GM23248 (cell line): ENCODE data around the gene ZNF628. TPM values are rescaled to one million over a fixed set of nuclear protein-coding genes. Genes with fewer than 3 reads are reported as not detected.

Experiments
- DNase-seq: peaks from one replicate; pipeline ENCODE4 v3.0.0-alpha.2; 2015
- H2AFZ ChIP-seq: fragments of 200-600 bp; sonication (generic); 2 replicates; pipeline ENCODE4 v1.6.1; 2016; ENCODE audit warnings: antibody characterized with exemption
- H3F3A ChIP-seq: fragments of 200-600 bp; sonication (generic); 2 replicates; pipeline ENCODE4 v1.6.1; 2016; ENCODE audit warnings: mild to moderate bottlenecking, antibody characterized with exemption, mixed run types; ENCODE audit not compliant: insufficient read depth
- H3K27ac ChIP-seq: fragments of 200-600 bp; sonication (generic); 2 replicates; pipeline ENCODE4 v1.5.1; 2016; ENCODE audit warnings: mild to moderate bottlenecking
- H3K27me3 ChIP-seq: fragments of 200-600 bp; sonication (generic); replicated peaks from 2 replicates; pipeline ENCODE4 v1.6.1; 2016; ENCODE audit warnings: mild to moderate bottlenecking; ENCODE audit not compliant: insufficient read depth
- H3K36me3 ChIP-seq: fragments of 200-600 bp; sonication (generic); 2 replicates; pipeline ENCODE4 v1.6.1; 2016; ENCODE audit warnings: low read depth, mild to moderate bottlenecking
- H3K4me1 ChIP-seq: fragments of 200-600 bp; sonication (generic); 2 replicates; pipeline ENCODE4 v1.6.1; 2016; ENCODE audit warnings: mild to moderate bottlenecking; ENCODE audit not compliant: insufficient read depth
- H3K4me2 ChIP-seq: fragments of 200-600 bp; sonication (generic); one replicate; pipeline ENCODE4 v1.6.1; 2016; ENCODE audit warnings: mild to moderate bottlenecking; ENCODE audit not compliant: unreplicated experiment
- H3K4me3 ChIP-seq: fragments of 200-600 bp; sonication (generic); 2 replicates; pipeline ENCODE4 v1.5.1; 2016; ENCODE audit warnings: mild to moderate bottlenecking
- H3K79me2 ChIP-seq: fragments of 200-600 bp; sonication (generic); 2 replicates; pipeline ENCODE4 v1.6.1; 2016; ENCODE audit warnings: mild to moderate bottlenecking; ENCODE audit not compliant: insufficient read depth
- H3K9ac ChIP-seq: fragments of 200-600 bp; sonication (generic); 2 replicates; pipeline ENCODE4 v1.6.1; 2016; ENCODE audit warnings: mild to moderate bottlenecking
- H3K9me2 ChIP-seq: fragments of 200-600 bp; sonication (generic); 2 replicates; pipeline ENCODE4 v1.6.1; 2016; ENCODE audit warnings: mixed run types, mild to moderate bottlenecking, moderate library complexity; ENCODE audit not compliant: insufficient read depth
- H3K9me3 ChIP-seq: fragments of 200-600 bp; sonication (generic); one replicate; pipeline ENCODE4 v1.6.1; 2017; ENCODE audit warnings: low read depth
- H4K20me1 ChIP-seq: fragments of 200-600 bp; sonication (generic); 2 replicates; pipeline ENCODE4 v1.6.0; 2016; ENCODE audit not compliant: insufficient read depth
- EZH2 ChIP-seq: fragments of 200-600 bp; sonication (generic); IDR thresholded peaks from 2 replicates; pipeline ENCODE4 v1.6.1; 2018; ENCODE audit warnings: antibody characterized with exemption, mild to moderate bottlenecking; ENCODE audit not compliant: insufficient read depth, poor library complexity, severe bottlenecking
- EZH2phosphoT487 ChIP-seq: fragments of 200-600 bp; sonication (generic); IDR thresholded peaks from 2 replicates; pipeline ENCODE4 v1.6.1; 2018; ENCODE audit warnings: antibody characterized with exemption, moderate library complexity, mild to moderate bottlenecking, low read depth; ENCODE audit not compliant: insufficient read depth
- WGBS, 2 experiments: methylation state at CpG; one replicate each; pipeline ENCODE4 v1.1.6; 2015 to 2017; ENCODE audit warnings: low lambda C conversion rate in 2 of 2, low coverage in 1 of 2; ENCODE audit errors: missing lambda C conversion rate in 2 of 2; 5-methylcytosine and 5-hydroxymethylcytosine counted together
- in situ Hi-C: fragments of 300-500 bp; cut with MboI; formaldehyde crosslinking; loops from 2 replicates; pipeline ENCODE4 v1.15.0; 2020
- polyA plus RNA-seq: library from polyadenylated mRNA; unstranded; fragments of >200 nt; fragmentation: Nextera tagmentation; extraction: Ambion mirVana; gene quantifications from 2 replicates; pipeline ENCODE4 v1.2.1, GENCODE V29; 2016
- total RNA-seq: library from RNA; depleted of rRNA; stranded (reverse); fragments of >200 nt; shearing (Covaris generic); gene quantifications from 2 replicates; pipeline ENCODE4 v1.2.3, GENCODE V29; 2014

Gene ZNF628
- total and polyA plus RNA-seq, 2 experiments from 2014 or later, result 1.1 to 1.7 TPM

- peak; percentile 37 for DNase-seq
- peak overlapping the region; percentile 42 for H3K4me2 ChIP-seq
- no peaks in the 10 kb centered on the region; the same call in 1 of the 2 replicates for H4K20me1 ChIP-seq
- no peak overlapping the region for H2AFZ ChIP-seq
- H3K27ac ChIP-seq, result no peak overlapping the region
- WGBS, 2 experiments, result 2 to 13% methylated on average over 9 to 58 of the region's 80 CpGs
- H3K36me3 ChIP-seq, result no peaks in the 10 kb centered on the region
- no peak overlapping the region for H3K9ac ChIP-seq
- no peaks in the 10 kb centered on the region; the same call in 1 of the 2 replicates for H3F3A ChIP-seq
- peaks cover 28% of the 10 kb centered on the region for H3K27me3 ChIP-seq
- H3K9me2 ChIP-seq, result no peaks in the 10 kb centered on the region
- H3K4me3 ChIP-seq, result peak overlapping the region; percentile 12; the same call in 1 of the 2 replicates
- H3K9me3 ChIP-seq, result no peaks in the 10 kb centered on the region
- in situ Hi-C loops, result no loop called here
- TF ChIP-seq EZH2 (peak; percentile 98), EZH2phosphoT487 (0 out of 2 replicates have a peak, but pooled peaks have one; percentile 75)
- H3K79me2 ChIP-seq, result no peaks in the 10 kb centered on the region
- H3K4me1 ChIP-seq, result no peaks in the 10 kb centered on the region
These were observed 25.1 kb upstream of the ZNF628 start for GRCh38 chr19:55451163-55451964.

- Histone ChIP-seq H4K20me1 (no peaks in the 10 kb centered on the region; the same call in 1 of the 2 replicates), H3K9me3 (no peaks in the 10 kb centered on the region), H3K4me3 (peak overlapping the region; percentile 12; the same call in 1 of the 2 replicates), H3K9ac (no peak overlapping the region), H3K9me2 (no peaks in the 10 kb centered on the region), H3K27me3 (peaks cover 24% of the 10 kb centered on the region), H3K79me2 (no peaks in the 10 kb centered on the region), H3F3A (no peaks in the 10 kb centered on the region; the same call in 1 of the 2 replicates), H3K4me2 (peak overlapping the region; percentile 42), H3K27ac (no peak overlapping the region), H3K36me3 (no peaks in the 10 kb centered on the region), H3K4me1 (no peaks in the 10 kb centered on the region), H2AFZ (no peak overlapping the region)
- WGBS, 2 experiments, result 2 to 3% methylated on average over 18 to 57 of the region's 57 CpGs
- in situ Hi-C loops, result no loop called here
- TF ChIP-seq EZH2phosphoT487, result no peak
- peak; percentile 22 for TF ChIP-seq EZH2
- peak; percentile 25 for DNase-seq
These were observed 24.3 kb upstream of the ZNF628 start for GRCh38 chr19:55451965-55452748.

- peaks cover 22% of the 10 kb centered on the region for H3K27me3 ChIP-seq
- no peak overlapping the region for H3K9ac ChIP-seq
- no peak overlapping the region for H3K27ac ChIP-seq
- H4K20me1 ChIP-seq, result no peaks in the 10 kb centered on the region; the same call in 1 of the 2 replicates
- H3K9me3 ChIP-seq, result no peaks in the 10 kb centered on the region
- no peak overlapping the region for H3K4me3 ChIP-seq
- no peaks in the 10 kb centered on the region for H3F3A ChIP-seq
- no peaks in the 10 kb centered on the region for H3K9me2 ChIP-seq
- no peak overlapping the region for H2AFZ ChIP-seq
- H3K36me3 ChIP-seq, result no peaks in the 10 kb centered on the region
- TF ChIP-seq EZH2phosphoT487 (no peak), EZH2 (no peak)
- in situ Hi-C loops, result no loop called here
- DNase-seq, result peak; percentile 76
- 13 to 19% methylated on average over 14 to 29 of the region's 34 CpGs for WGBS, 2 experiments
- H3K4me1 ChIP-seq, result no peaks in the 10 kb centered on the region
- peak overlapping the region; percentile 39 for H3K4me2 ChIP-seq
- no peaks in the 10 kb centered on the region for H3K79me2 ChIP-seq
These were observed 23.6 kb upstream of the ZNF628 start for GRCh38 chr19:55452749-55453346.
